Kidney (tissue), 14 donors: ENCODE results near the gene CPEB3. TPM values are rescaled to one million over a fixed set of nuclear protein-coding genes. Genes with fewer than 3 reads are reported as not detected.

Experiments
- DNase-seq, 5 donors: peaks; one replicate each; pipeline ENCODE4 v3.0.0-alpha.2; 2013 to 2020
- FAIRE-seq: peaks from 2 replicates; lab custom pipeline; 2012; peaks lifted over from hg19 to GRCh38; lab: Jason Lieb, UNC
- H3K27ac ChIP-seq, 2 donors: one replicate each; pipeline ENCODE4 v1.7.0; 2013; ENCODE audit warnings: low read depth in 2 of 2, low read length in 2 of 2, inconsistent platforms in 1 of 2
- H3K27me3 ChIP-seq: one replicate; pipeline ENCODE4 v1.7.1; 2013; ENCODE audit warnings: low read length, inconsistent platforms; ENCODE audit not compliant: control insufficient read depth, insufficient read depth
- H3K36me3 ChIP-seq, 3 donors: one replicate each; pipeline versions ENCODE4 v1.7.0 to v1.7.1; 2013; ENCODE audit warnings: low read length in 3 of 3, control low read depth in 1 of 3, inconsistent platforms in 1 of 3; ENCODE audit not compliant: insufficient read depth in 3 of 3, control insufficient read depth in 2 of 3
- H3K4me1 ChIP-seq, 3 donors: one replicate each; pipeline versions ENCODE4 v1.7.0 to v1.7.1; 2013; ENCODE audit warnings: low read length in 3 of 3, inconsistent platforms in 1 of 3, low read depth in 1 of 3; ENCODE audit not compliant: control insufficient read depth in 2 of 3, insufficient read depth in 2 of 3
- H3K4me3 ChIP-seq, 3 donors: one replicate each; pipeline versions ENCODE4 v1.7.0 to v1.8.1; 2013; ENCODE audit warnings: low read length in 3 of 3, control low read depth in 1 of 3, inconsistent platforms in 1 of 3
- H3K9ac ChIP-seq, 3 donors: one replicate each; pipeline versions ENCODE4 v1.7.0 to v1.7.1; 2013; ENCODE audit warnings: low read length in 3 of 3, control low read depth in 1 of 3, inconsistent platforms in 1 of 3
- H3K9me3 ChIP-seq, 3 donors: one replicate each; pipeline versions ENCODE4 v1.7.0 to v1.7.1; 2013; ENCODE audit warnings: low read length in 3 of 3, control low read depth in 1 of 3, inconsistent platforms in 1 of 3; ENCODE audit not compliant: control insufficient read depth in 2 of 3, insufficient read depth in 1 of 3
- CTCF ChIP-seq: IDR thresholded peaks from 3 replicates; pipeline ENCODE4 v1.5.1; 2012; ENCODE audit warnings: mild to moderate bottlenecking, moderate library complexity, borderline replicate concordance; ENCODE audit not compliant: insufficient read depth; ENCODE audit errors: extremely low read depth
- intact Hi-C: fragments of 100-400 bp; cut with DNase I; formaldehyde crosslinking; loops from one replicate; pipeline ENCODE4 v1.11.1; 2022
- polyA plus RNA-seq: library from polyadenylated mRNA; stranded (reverse); fragments of 350-450 nt; fragmentation: Illumina TruSeq; extraction: RNeasy Lipid Tissue Mini Kit (QIAGEN cat#74804); gene quantifications from one replicate; pipeline ENCODE4 v1.2.3, GENCODE V29; 2014; ENCODE audit warnings: low read depth, low replicate concordance; ENCODE audit not compliant: insufficient read depth
- total RNA-seq: library from RNA; stranded (reverse); fragmentation: NEBNext Ultra II Directional; extraction: Animal tissue kit (Norgen Biotek cat#: 25700); gene quantifications from one replicate; pipeline ENCODE4 v1.2.1, GENCODE V29; 2021
- donor health status: control.
- donor health status: control.
- donor health status: control.
- donor health status: control.
- donor health status: control.
- donor health status: DM: yes; HTN: yes; CAD: no.
- donor health status: Normal renal cell carcinoma (clear cell type).

Gene CPEB3
- total and polyA plus RNA-seq, 2 donors from 2014 or later: 2.3 to 7.4 TPM

GRCh38 chr10:92010047-92010735, 280.7 kb downstream of the CPEB3 start:
- no peak overlapping the region for H3K27ac ChIP-seq
- DNase-seq: no peak
- intact Hi-C loops: no loop called here
- H3K36me3 ChIP-seq: peaks cover 5 to 16% (median 14%) of the 10 kb centered on the region in 3 donors
- no peak overlapping the region for H3K4me3 ChIP-seq
- no peak overlapping the region for H3K9ac ChIP-seq
- H3K9me3 ChIP-seq: no peaks in the 10 kb centered on the region
- no peaks in the 10 kb centered on the region for H3K27me3 ChIP-seq
- no peaks in the 10 kb centered on the region for H3K4me1 ChIP-seq
- TF ChIP-seq CTCF: no peak
- FAIRE-seq: no peak

DNA sequence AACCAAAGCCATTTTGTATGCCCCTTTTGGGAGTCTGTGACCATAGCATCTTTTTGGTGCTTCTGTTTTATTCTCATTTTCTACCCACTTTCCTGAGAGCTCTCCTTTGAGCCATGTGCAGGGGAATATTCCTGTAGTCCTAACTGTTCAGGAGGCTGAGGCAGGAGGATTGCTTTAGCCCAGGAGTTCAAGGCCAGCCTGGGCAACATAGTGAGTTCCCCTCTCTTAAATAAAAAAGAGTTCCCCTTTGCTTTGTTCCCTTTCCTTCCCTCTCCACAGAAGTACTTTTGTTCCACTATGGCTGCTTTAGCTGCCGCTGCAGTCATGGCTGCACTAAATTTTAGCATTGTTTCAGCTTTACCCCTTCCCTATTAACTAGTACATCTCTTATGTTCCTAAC, 281.4 kb downstream of the CPEB3 start:
- H3K9ac ChIP-seq: no peak overlapping the region
- H3K4me1 ChIP-seq: no peaks in the 10 kb centered on the region
- H3K9me3 ChIP-seq: no peaks in the 10 kb centered on the region
- no peak overlapping the region for H3K4me3 ChIP-seq
- FAIRE-seq: no peak
- TF ChIP-seq CTCF: no peak
- intact Hi-C loops: no loop called here
- H3K36me3 ChIP-seq: peaks cover 3 to 12% (median 10%) of the 10 kb centered on the region in 3 donors
- no peak for DNase-seq
- no peaks in the 10 kb centered on the region for H3K27me3 ChIP-seq
- no peak overlapping the region for H3K27ac ChIP-seq

DNA sequence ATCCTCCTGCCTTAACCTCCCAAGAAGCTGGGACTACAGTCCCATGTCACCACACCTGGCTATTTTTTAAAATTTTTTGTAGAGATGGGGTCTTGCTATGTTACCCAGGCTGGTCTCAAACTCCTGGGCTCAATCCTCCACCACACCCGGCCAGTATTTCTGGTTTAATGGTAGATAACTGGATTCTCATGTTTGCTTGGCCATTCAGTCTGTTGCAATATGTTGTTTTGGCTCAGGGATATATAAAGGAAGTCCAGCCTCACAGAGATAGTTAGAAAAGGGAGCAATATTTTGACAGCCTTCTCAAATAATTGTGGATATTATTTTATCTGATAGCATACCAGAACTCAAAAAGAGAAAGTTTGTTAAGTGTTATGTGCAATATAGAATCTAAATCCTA, 284.9 kb downstream of the CPEB3 start:
- Histone ChIP-seq H3K9ac (no peak overlapping the region), H3K4me1 (no peaks in the 10 kb centered on the region), H3K9me3 (peaks cover 0 to 4% (median 0%) of the 10 kb centered on the region in 3 donors), H3K36me3 (peaks cover 0 to 11% (median 10%) of the 10 kb centered on the region in 3 donors), H3K4me3 (no peak overlapping the region), H3K27me3 (no peaks in the 10 kb centered on the region), H3K27ac (no peak overlapping the region)
- TF ChIP-seq CTCF: no peak
- DNase-seq (no peak), FAIRE-seq (no peak)
- intact Hi-C loops: no loop called here
